ENCODE results near the gene ZC3H18.

Gene ZC3H18

GRCh38 chr16:88613911-88614817, 44.0 kb downstream of the ZC3H18 start:
- DNase-seq, result no peak
- no peaks in the 10 kb centered on the region for H3K27me3 Mint-ChIP-seq

DNA sequence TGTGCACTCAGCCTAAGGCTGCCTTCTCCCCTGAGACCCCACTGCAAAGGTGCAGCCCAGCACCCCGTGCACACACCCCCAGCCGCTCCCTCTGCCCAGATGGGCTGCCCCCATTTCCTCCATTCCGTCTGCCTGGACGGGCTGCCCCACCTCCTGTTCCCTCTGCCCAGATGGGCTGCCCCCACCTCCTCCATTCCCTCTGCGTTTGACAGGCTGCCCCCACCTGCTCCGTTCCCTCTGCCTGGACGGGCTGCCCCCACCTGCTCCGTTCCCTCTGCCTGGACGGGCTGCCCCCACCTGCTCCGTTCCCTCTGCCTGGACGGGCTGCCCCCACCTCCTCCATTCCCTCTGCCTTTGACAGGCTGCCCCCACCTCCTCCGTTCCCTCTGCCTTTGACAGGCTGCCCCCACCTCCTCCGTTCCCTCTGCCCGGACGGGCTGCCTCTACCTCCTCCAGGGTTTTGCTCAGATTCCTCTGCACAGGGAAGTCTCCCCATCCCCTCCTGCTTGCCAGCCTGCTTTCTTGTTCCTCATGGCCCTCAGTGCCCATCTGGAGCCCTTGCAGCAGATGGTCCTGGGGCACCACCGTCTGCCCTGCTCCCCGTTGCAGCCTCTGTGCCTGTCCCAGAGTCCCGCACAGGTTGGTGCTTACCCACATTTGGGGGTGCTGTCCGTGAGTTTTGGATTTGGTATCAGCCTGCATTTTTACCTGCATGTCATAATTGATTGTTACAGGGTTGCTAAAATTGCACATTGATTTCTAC, 44.8 kb downstream of the ZC3H18 start:
- Mint-ChIP-seq H3K9me3 (no peaks in the 10 kb centered on the region), H3K27me3 (no peaks in the 10 kb centered on the region), H3K27ac (peak overlapping the region in 1 of 2 donors; percentile 6), H3K4me3 (no peak overlapping the region), H3K4me1 (peaks cover 49% of the 10 kb centered on the region)
- DNase-seq (no peak), ATAC-seq (no peak)

More at GRCh38 chr16:88613911-88614817, 44.0 kb downstream of the ZC3H18 start:
- no peaks in the 10 kb centered on the region for H3K9me3 Mint-ChIP-seq
- ATAC-seq, result no peak
- H3K4me3 Mint-ChIP-seq, result no peak overlapping the region
- H3K27ac Mint-ChIP-seq, result peak overlapping the region in 1 of 2 donors; percentile 6
- H3K4me1 Mint-ChIP-seq, result peaks cover 41% of the 10 kb centered on the region

DNA sequence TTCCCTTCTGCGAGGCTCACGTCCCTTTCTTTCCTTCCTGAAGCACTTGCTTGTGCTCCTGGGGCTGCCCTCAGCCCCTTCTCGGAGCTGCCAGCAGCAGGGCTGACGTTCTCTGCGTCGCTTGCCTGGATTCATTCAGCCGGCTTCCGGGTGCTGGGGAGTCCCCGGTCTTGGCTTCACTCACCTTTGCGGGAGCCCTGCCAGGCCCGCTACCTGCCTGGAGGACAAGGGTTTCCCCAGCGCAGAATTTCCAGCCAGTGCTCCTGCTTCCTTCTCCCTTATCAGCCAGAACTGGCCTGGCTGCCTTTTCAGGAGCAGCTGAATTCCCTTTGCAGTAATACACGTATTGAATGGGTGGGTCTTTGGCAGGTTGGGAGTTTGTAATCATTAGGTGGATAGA, 46.1 kb downstream of the ZC3H18 start:
- no peak for DNase-seq
- Mint-ChIP-seq H3K27me3 (no peaks in the 10 kb centered on the region), H3K27ac (peak overlapping the region in 1 of 2 donors; percentile 63), H3K9me3 (no peaks in the 10 kb centered on the region), H3K4me1 (peaks cover 54% of the 10 kb centered on the region), H3K4me3 (no peak overlapping the region)
- no peak for ATAC-seq

DNA sequence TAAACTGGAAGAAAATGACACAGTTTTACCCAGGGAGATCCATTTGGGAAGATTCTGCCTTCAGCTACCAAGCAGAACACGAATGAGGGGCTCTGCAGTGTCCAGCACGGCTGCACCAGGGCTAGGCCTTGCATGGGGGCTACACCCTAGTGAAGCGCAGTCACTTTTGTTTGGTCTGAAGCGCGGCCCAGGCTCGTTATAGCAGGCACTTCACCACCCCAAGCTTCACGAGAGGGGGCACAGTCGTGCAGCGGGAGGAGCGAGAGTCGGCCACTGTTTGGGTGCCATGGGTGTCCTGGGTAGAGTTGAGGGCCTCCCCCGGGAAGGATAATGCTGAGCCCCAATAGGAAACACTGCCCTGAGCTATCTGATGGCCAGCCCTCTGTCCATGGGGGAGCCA, 46.5 kb downstream of the ZC3H18 start:
- ATAC-seq, result no peak
- DNase-seq, result no peak
- Mint-ChIP-seq H3K4me3 (no peak overlapping the region), H3K9me3 (no peaks in the 10 kb centered on the region), H3K27me3 (no peaks in the 10 kb centered on the region), H3K4me1 (peaks cover 54% of the 10 kb centered on the region), H3K27ac (peak overlapping the region in 1 of 2 donors; percentile 63)

DNA sequence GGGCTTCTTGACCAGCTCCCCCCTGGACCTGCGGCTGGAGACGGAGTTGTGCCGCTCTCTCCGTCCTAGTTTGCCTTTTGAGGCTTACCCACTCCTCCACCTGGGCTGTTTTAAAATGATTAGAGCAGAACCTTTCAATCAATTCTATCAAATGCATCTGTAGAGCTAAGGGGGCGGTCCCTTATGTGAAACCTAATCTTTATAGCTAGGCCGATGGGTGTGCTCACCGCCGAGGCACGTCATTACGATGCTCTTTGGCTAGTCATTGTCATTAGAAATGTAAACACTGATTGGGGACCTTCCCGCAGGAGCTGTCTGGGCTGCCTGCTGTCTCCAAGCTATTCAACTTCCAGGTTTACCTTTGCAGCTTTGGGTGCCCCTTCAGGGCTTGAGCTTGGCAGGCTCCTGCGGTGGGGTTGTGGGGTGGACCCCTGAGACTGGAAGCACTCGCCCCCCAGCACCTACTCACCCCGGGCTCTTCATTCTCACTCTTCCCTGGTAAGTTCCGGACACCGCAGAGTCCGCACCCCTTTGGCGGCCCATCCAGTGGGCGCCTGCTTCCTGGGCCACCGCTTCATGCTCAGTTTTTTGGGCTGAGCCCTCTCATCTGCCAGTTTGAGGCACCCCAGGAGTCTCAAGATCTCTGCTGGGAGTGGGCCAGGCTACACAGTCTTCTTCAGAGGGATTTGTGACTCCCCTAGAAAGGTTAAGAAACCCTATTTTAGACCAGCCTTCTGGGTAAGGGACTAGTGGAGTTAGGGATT, 47.2 kb downstream of the ZC3H18 start:
- H3K27ac Mint-ChIP-seq, result peak overlapping the region; percentile 14 to 95
- no peaks in the 10 kb centered on the region for H3K9me3 Mint-ChIP-seq
- peaks cover 54% of the 10 kb centered on the region for H3K4me1 Mint-ChIP-seq

DNA sequence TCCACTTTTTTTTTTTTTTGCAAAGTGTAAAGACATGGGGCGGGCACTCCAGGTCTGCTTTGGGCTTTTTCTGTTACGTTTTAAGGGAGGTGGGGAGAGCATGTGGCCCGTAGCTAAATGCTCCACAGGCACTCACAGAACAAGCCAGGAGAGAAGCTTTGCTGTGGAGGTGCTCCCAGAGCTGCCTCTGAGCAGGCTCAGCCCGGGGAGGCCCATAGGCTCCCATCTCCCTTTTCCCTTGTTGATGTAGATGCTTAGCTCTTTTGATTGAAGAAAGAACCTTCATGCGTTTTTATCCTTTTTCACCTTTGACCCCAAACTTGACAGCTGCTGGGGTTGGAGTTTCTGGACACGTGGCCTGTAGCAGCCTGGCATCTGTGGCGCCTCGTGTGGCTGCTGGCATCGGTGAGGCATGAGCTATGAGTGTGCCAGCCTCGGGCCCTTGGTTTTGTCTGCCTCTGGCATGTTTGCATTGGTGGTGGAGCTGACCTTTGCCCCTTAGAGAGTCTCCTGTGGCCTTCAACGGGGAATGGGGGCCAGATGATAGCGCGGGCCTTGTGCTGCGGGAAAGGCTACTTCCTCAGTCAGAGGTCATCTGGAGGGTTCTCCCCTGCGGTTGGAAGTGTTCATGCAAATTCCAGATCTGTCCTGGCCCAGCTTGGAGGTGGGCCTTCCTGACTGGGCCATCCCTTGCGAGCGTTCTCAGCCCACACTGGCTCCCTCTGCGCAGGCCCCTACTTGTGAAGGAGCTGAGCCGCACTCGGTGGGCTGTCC, 48.2 kb downstream of the ZC3H18 start:
- no peak overlapping the region for H3K4me3 Mint-ChIP-seq
- ATAC-seq (no peak), DNase-seq (no peak)
- no peaks in the 10 kb centered on the region for H3K9me3 Mint-ChIP-seq
- H3K27ac Mint-ChIP-seq, result peak overlapping the region; percentile 14 to 83
- no peaks in the 10 kb centered on the region for H3K27me3 Mint-ChIP-seq
- H3K4me1 Mint-ChIP-seq, result peaks cover 58% of the 10 kb centered on the region

More for the DNA sequence above, 47.2 kb downstream of the ZC3H18 start:
- no peak overlapping the region for H3K4me3 Mint-ChIP-seq
- H3K27me3 Mint-ChIP-seq, result no peaks in the 10 kb centered on the region
- ATAC-seq (no peak), DNase-seq (no peak)

- Mint-ChIP-seq H3K27me3 (no peaks in the 10 kb centered on the region), H3K4me3 (peak overlapping the region in 1 of 2 donors; percentile 64), H3K27ac (peak overlapping the region; percentile 67 to 97), H3K4me1 (peaks cover 62% of the 10 kb centered on the region), H3K9me3 (no peaks in the 10 kb centered on the region)
- ATAC-seq (no peak), DNase-seq (no peak)
These were observed 48.9 kb downstream of the ZC3H18 start for GRCh38 chr16:88618956-88619667.

DNA sequence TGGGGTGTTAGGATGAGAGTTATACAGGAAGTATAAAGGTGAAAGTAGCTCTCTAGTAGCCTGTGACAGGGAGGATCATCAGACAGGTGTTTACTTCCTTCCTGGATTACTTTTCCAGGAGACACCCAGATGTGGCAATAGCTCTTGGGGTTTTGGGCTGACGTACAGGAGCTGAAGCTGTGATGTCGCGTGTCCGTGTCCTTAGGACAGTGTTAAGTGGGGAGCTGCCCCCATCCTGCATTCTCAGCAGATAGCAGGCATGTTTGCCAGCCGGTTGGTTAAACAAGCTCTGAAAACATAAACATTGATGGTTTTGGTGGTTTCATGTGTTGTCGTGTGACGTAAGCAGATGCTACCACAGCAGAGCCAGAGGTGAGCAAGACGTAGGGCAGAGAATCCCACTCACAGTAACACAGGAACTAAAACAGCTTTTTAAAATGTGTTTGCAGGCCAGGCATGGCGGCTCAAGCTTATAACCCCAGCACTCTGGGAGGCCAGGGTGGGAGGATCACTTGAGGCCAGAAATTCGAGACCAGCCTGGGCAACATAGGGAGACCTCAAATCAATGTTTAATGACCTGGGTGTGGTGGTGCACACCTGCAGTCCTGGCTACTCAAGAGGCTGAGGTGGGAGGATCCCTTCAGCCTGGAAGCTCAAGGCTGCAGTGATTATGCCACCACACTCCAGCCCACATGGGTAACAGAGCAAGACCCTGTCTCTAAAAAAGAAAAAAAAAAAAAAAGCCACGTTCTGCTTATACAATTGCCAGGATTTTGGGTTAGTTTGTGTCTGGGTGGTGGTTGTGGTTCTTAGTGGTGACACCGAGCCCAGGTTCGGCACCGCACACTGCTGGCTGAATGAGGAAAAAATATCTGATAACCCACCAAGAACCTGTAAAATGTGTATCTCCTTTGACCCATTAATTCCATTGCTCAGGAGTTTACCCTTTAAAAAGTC, 49.9 kb downstream of the ZC3H18 start:
- H3K27me3 Mint-ChIP-seq, result no peaks in the 10 kb centered on the region
- peak; percentile 47 to 73 for DNase-seq
- ATAC-seq, result peak; percentile 94
- H3K4me1 Mint-ChIP-seq, result peaks cover 65% of the 10 kb centered on the region
- no peaks in the 10 kb centered on the region for H3K9me3 Mint-ChIP-seq
- peak overlapping the region; percentile 87 to 97 for H3K27ac Mint-ChIP-seq
- H3K4me3 Mint-ChIP-seq, result peak overlapping the region; percentile 62 to 64

DNA sequence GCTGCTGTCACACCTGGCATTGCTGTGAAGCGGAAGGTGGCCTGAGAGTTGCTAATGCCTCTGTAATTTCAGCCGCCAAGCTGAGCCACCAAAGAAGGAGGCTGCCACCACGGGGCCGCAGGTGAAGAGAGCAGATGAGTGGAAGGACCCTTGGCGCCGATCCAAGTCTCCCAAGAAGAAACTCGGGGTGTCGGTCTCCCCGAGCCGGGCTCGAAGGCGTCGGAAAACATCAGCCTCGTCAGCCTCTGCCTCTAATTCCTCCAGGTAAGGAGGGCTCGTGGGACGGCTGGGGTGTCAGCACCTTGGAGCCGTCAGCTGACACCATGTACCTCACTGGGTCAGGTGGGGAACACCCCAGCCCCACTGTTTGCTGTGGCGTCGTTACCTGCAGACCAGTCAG, 51.9 kb downstream of the ZC3H18 start:
- no peaks in the 10 kb centered on the region for H3K9me3 Mint-ChIP-seq
- DNase-seq (no peak), ATAC-seq (no peak)
- H3K4me1 Mint-ChIP-seq, result peaks cover 55% of the 10 kb centered on the region
- H3K27ac Mint-ChIP-seq, result peak overlapping the region in 1 of 2 donors; percentile 90
- no peaks in the 10 kb centered on the region for H3K27me3 Mint-ChIP-seq
- H3K4me3 Mint-ChIP-seq, result no peak overlapping the region

DNA sequence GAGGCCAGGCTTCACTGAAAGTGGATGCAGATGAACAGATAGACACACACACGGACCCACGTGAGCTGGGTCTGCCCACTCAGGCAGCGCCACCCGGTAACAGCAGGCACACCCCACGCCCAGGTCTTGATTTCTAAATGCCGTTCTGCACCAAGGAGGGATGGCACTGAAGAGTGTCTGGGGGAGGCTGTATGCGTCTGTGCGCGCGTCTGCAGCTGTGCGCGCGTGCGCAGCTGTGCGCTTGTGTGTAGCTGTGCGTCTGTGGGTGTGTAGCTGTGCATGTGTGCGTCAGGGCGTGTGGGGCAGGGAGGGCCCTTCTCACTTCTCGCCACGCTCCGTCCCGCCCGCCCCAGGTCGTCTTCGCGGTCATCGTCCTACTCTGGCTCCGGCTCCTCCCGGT, 52.7 kb downstream of the ZC3H18 start:
- Mint-ChIP-seq H3K27me3 (no peaks in the 10 kb centered on the region), H3K4me3 (no peak overlapping the region), H3K9me3 (no peaks in the 10 kb centered on the region), H3K4me1 (peaks cover 52% of the 10 kb centered on the region), H3K27ac (peak overlapping the region in 1 of 2 donors; percentile 82)
- DNase-seq (no peak), ATAC-seq (no peak)

DNA sequence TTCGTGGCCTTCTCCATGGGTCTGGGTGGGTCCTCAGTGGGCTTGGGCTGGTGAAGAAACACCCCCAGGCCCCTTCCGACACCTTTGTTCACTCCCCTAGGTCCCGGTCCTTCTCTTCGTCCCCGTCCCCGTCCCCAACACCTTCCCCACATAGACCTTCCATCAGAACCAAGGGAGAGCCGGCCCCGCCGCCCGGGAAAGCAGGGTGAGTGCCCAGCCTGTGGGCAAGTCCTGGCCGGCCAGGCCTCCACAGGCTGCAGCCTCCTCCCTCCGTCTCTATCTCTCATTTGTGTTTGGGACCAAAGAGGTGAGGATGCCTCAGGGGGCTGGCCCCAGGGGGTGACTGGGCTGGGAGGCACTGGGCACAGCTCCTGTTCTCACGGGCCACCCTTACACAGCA, 53.7 kb downstream of the ZC3H18 start:
- H3K27me3 Mint-ChIP-seq, result no peaks in the 10 kb centered on the region
- ATAC-seq (no peak), DNase-seq (no peak)
- no peak overlapping the region for H3K4me3 Mint-ChIP-seq
- peak overlapping the region in 1 of 2 donors; percentile 59 for H3K27ac Mint-ChIP-seq
- peaks cover 43% of the 10 kb centered on the region for H3K4me1 Mint-ChIP-seq
- no peaks in the 10 kb centered on the region for H3K9me3 Mint-ChIP-seq

DNA sequence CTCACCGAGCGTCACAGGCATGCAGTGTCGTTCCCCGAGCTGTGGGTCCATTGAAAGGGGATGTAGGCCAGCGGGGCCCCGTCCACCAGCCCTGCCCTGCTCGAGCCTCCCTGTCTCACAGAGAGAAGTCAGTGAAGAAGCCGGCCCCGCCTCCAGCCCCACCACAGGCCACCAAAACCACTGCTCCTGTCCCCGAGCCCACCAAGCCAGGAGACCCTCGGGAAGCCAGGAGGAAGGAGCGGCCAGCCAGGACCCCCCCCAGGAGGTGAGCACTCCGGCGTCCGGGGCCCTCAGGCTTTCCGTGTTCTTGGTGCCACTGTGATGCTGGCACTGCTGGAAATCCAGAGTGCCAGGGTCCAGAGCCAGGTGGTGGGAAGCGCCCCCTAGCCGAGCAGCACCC, 54.3 kb downstream of the ZC3H18 start:
- H3K9me3 Mint-ChIP-seq, result no peaks in the 10 kb centered on the region
- H3K27me3 Mint-ChIP-seq, result no peaks in the 10 kb centered on the region
- peak overlapping the region in 1 of 2 donors; percentile 48 for H3K27ac Mint-ChIP-seq
- H3K4me1 Mint-ChIP-seq, result peaks cover 36% of the 10 kb centered on the region
- H3K4me3 Mint-ChIP-seq, result no peak overlapping the region
- ATAC-seq (no peak), DNase-seq (no peak)

GRCh38 chr16:88624977-88625576, 54.9 kb downstream of the ZC3H18 start:
- DNase-seq, result no peak
- H3K4me1 Mint-ChIP-seq, result peaks cover 30% of the 10 kb centered on the region
- H3K27ac Mint-ChIP-seq, result peak overlapping the region in 1 of 2 donors; percentile 89
- no peaks in the 10 kb centered on the region for H3K9me3 Mint-ChIP-seq
- ATAC-seq, result no peak
- H3K27me3 Mint-ChIP-seq, result no peaks in the 10 kb centered on the region
- H3K4me3 Mint-ChIP-seq, result no peak overlapping the region
